Subcutaneous abdominal adipose tissue (tissue), 5 donors: ENCODE measurements around the gene PTPN5.

ENCODE experiments used
- H3K27ac ChIP-seq: one replicate; pipeline ENCODE4 v1.7.0; 2013; ENCODE audit warnings: low read depth, mild to moderate bottlenecking, inconsistent platforms, low read length, moderate library complexity
- H3K27me3 ChIP-seq, 5 donors: one replicate each; pipeline ENCODE4 v1.7.0; 2013; ENCODE audit warnings: low read length in 5 of 5, inconsistent platforms in 1 of 5; ENCODE audit not compliant: control insufficient read depth in 5 of 5, insufficient read depth in 4 of 5
- H3K36me3 ChIP-seq, 5 donors: one replicate each; pipeline ENCODE4 v1.7.0; 2013; ENCODE audit warnings: low read length in 5 of 5; ENCODE audit not compliant: control insufficient read depth in 5 of 5, insufficient read depth in 5 of 5
- H3K4me1 ChIP-seq, 5 donors: one replicate each; pipeline ENCODE4 v1.7.0; 2013; ENCODE audit warnings: low read length in 5 of 5, mild to moderate bottlenecking in 3 of 5, moderate library complexity in 1 of 5; ENCODE audit not compliant: control insufficient read depth in 5 of 5, insufficient read depth in 5 of 5
- H3K4me3 ChIP-seq, 5 donors: one replicate each; pipeline ENCODE4 v1.7.0; 2013; ENCODE audit warnings: low read length in 5 of 5, low read depth in 1 of 5
- H3K9ac ChIP-seq, 5 donors: one replicate each; pipeline ENCODE4 v1.7.0; 2013; ENCODE audit warnings: low read length in 5 of 5, mild to moderate bottlenecking in 4 of 5, moderate library complexity in 3 of 5
- H3K9me3 ChIP-seq, 5 donors: one replicate each; pipeline ENCODE4 v1.7.0; 2013; ENCODE audit warnings: low read length in 5 of 5; ENCODE audit not compliant: control insufficient read depth in 5 of 5
- donor health status: healthy.
- donor health status: healthy.
- donor health status: healthy.
- donor health status: healthy.
- donor health status: healthy.

The PTPN5 gene

DNA sequence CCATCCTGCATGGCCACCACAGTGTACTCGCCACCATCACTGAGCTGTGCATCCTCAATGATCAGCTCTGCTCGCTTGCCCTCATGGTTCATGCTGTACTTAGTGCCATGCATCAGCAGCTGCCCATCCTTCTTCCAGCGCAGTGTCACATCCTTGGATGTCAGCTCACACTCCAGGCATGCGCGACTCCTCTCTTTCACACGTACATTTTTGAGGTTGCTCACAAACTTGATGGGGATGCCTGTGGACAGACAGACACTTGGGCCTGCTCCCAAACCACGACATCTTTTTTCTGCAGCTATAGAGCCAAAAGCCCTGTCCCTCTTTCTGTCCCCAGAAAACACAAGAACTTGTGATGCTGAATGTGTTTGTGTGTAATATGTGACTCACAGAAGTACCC is 76.1 kb downstream of the PTPN5 start:
- no peaks in the 10 kb centered on the region for H3K27me3 ChIP-seq
- H3K4me1 ChIP-seq: peaks cover 0 to 2% (median under 1%) of the 10 kb centered on the region in 5 donors
- H3K9ac ChIP-seq: no peak overlapping the region
- H3K36me3 ChIP-seq: no peaks in the 10 kb centered on the region
- H3K9me3 ChIP-seq: no peaks in the 10 kb centered on the region
- no peak overlapping the region for H3K27ac ChIP-seq
- H3K4me3 ChIP-seq: no peak overlapping the region

DNA sequence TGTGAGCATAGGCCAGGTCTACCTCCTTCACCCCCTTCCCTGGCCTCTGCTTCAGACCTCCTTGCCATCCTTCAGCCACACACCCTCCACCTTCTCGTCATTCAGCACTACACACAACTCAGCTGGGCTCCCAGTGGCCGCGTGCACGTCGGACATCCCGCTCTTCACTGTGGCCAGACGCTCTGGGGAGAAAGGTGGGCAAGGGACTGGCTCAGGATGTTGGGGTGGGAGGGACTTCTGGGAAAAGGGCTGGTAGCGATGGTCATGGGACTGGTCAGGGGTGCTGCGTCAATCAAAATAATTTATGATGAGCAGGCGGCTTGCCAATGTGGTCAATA is 77.2 kb downstream of the PTPN5 start:
- Histone ChIP-seq H3K9ac (no peak overlapping the region), H3K9me3 (no peaks in the 10 kb centered on the region), H3K4me3 (no peak overlapping the region), H3K36me3 (no peaks in the 10 kb centered on the region), H3K4me1 (no peaks in the 10 kb centered on the region), H3K27ac (no peak overlapping the region), H3K27me3 (no peaks in the 10 kb centered on the region)

- Histone ChIP-seq H3K9me3 (no peaks in the 10 kb centered on the region), H3K9ac (no peak overlapping the region), H3K27me3 (no peaks in the 10 kb centered on the region), H3K36me3 (no peaks in the 10 kb centered on the region), H3K4me1 (no peaks in the 10 kb centered on the region), H3K4me3 (no peak overlapping the region), H3K27ac (no peak overlapping the region)
Observed at GRCh38 chr11:18713646-18714442, 77.8 kb downstream of the PTPN5 start.

DNA sequence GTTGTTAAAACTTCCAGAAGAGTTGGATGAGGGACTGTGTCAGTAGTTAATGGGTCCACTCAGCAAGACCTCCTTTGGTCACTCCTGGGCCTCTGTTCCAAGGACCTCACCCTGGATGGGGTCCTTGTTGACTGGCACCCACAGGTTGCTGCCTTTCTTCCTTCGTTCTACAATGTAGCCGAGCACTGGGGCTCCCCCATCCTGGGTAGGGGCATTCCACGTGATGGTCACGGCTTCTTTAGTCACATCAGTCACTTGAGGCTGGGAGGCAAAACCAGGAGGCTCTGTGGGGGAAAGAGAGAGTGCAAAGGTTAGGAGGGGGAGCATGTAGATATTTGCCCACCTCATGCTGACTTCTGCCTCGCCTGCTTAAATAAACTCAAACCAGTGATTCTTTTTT is 81.1 kb downstream of the PTPN5 start:
- H3K36me3 ChIP-seq: no peaks in the 10 kb centered on the region
- H3K27me3 ChIP-seq: no peaks in the 10 kb centered on the region
- H3K27ac ChIP-seq: no peak overlapping the region
- no peak overlapping the region for H3K9ac ChIP-seq
- peaks cover 3 to 15% (median 13%) of the 10 kb centered on the region in 5 donors for H3K4me1 ChIP-seq
- H3K9me3 ChIP-seq: no peaks in the 10 kb centered on the region
- H3K4me3 ChIP-seq: no peak overlapping the region

DNA sequence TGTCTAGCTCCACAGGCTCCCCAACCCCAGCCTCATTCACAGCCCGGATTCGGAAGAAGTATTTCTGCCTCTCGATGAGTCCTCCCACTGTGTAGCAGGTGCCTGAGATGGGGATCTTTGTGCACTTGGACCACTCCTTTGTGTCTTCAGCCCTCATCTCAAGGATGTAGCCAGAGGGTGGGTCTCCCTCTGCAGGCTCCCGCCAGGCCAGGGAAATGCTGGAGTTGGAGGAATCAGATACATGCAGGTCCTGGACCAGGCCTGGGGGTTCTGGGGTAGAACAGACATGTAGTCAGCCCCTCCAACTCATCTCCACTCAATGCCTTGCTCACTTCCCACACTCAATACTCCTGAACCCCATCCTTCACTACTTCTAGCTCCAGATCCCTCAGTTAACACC is 82.2 kb downstream of the PTPN5 start:
- no peak overlapping the region for H3K27ac ChIP-seq
- no peak overlapping the region for H3K4me3 ChIP-seq
- H3K9ac ChIP-seq: no peak overlapping the region
- no peaks in the 10 kb centered on the region for H3K9me3 ChIP-seq
- H3K36me3 ChIP-seq: no peaks in the 10 kb centered on the region
- H3K27me3 ChIP-seq: no peaks in the 10 kb centered on the region
- peaks cover 3 to 26% (median 22%) of the 10 kb centered on the region in 5 donors for H3K4me1 ChIP-seq

GRCh38 chr11:18707811-18708340 is 83.7 kb downstream of the PTPN5 start:
- Histone ChIP-seq H3K27ac (no peak overlapping the region), H3K9ac (no peak overlapping the region), H3K4me1 (peaks cover 3 to 29% (median 22%) of the 10 kb centered on the region in 5 donors), H3K9me3 (no peaks in the 10 kb centered on the region), H3K36me3 (peaks cover 0 to 7% (median 3%) of the 10 kb centered on the region in 5 donors), H3K4me3 (no peak overlapping the region), H3K27me3 (no peaks in the 10 kb centered on the region)

- Histone ChIP-seq H3K4me3 (peak overlapping the region; percentile 68 to 81 (median 76)), H3K9ac (peak overlapping the region; percentile 1 to 79 (median 62)), H3K27ac (peak overlapping the region; percentile 63), H3K36me3 (peaks cover 0 to 19% (median 12%) of the 10 kb centered on the region in 5 donors), H3K9me3 (no peaks in the 10 kb centered on the region), H3K4me1 (peaks cover 3 to 34% (median 23%) of the 10 kb centered on the region in 5 donors), H3K27me3 (no peaks in the 10 kb centered on the region)
Observed at GRCh38 chr11:18706330-18707243, 85.0 kb downstream of the PTPN5 start.

DNA sequence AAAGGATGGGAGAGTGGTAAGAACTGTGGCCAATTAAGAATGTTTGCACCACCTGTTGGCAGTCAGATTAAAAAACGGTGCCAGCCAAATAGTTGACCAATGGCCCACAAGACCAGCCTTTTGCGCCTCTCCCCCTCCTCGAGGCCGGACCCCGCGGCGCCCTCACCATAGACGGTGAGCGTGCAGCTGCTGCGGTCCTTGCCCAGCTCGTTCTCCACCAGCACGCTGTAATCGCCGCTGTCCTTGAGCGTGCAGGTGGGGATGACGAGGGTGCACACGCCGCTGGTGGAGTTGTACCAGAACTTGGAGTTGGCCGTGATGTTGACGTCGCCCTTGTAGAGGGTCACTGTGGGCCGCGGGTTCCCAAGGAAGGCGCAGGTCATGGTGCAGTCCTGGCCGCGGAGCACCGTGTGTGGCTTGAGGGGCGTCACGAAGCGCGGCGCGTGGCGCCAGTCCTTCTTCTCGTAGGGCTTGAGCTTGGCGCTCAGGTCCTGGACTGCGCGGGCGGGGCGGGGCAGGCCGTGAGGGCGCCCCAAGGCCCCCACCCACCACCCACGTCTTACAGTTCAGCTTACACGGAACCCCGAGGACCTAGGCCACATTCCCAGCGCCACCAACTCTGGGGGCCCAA is 85.8 kb downstream of the PTPN5 start:
- peak overlapping the region in 4 of 5 donors; percentile 65 to 79 (median 75) for H3K4me3 ChIP-seq
- H3K36me3 ChIP-seq: peaks cover 0 to 25% (median 15%) of the 10 kb centered on the region in 5 donors
- peak overlapping the region in 3 of 5 donors; percentile 10 to 83 (median 59) for H3K9ac ChIP-seq
- peaks cover 3 to 42% (median 27%) of the 10 kb centered on the region in 5 donors for H3K4me1 ChIP-seq
- no peaks in the 10 kb centered on the region for H3K9me3 ChIP-seq
- H3K27ac ChIP-seq: no peak overlapping the region
- no peaks in the 10 kb centered on the region for H3K27me3 ChIP-seq

- H3K36me3 ChIP-seq: peaks cover 0 to 25% (median 15%) of the 10 kb centered on the region in 5 donors
- peaks cover 8 to 53% (median 36%) of the 10 kb centered on the region in 5 donors for H3K4me1 ChIP-seq
- H3K27me3 ChIP-seq: no peaks in the 10 kb centered on the region
- H3K4me3 ChIP-seq: no peak overlapping the region
- no peak overlapping the region for H3K27ac ChIP-seq
- H3K9me3 ChIP-seq: no peaks in the 10 kb centered on the region
- no peak overlapping the region for H3K9ac ChIP-seq
Observed at GRCh38 chr11:18704698-18705097, 86.9 kb downstream of the PTPN5 start.
